Measurements from ENCODE around the gene ASPN. TPM values are rescaled to one million over a fixed set of nuclear protein-coding genes. Genes with fewer than 3 reads are reported as not detected.

Gene ASPN
- total and polyA plus RNA-seq, 9 of the 15 experiments (the other 6 are each of a cell fraction or from before 2014, with no cell fraction given): 0.03 to 0.07 TPM; not detected in 7

DNA sequence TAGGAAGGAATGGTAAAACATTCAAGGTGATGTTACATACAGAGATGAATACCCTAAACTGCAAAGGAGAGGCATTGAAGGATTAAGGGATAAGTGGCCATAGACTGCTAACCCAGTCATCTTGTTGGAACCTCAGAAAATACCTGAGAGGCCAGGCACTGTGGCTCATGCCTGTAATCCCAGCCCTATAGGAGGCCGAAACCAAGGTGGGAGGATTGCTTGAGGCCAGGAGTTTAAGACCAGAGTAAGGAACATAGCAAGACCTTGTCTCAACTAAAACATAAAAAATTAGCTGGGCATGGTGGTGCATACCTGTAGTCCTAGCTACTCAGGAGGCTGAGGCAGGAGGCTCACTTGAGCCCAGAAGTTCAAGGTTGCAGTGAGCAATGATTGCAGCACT lies 42.6 kb upstream of the ASPN start (continued):
- TF ChIP-seq SMC3 (conservative IDR thresholded peaks at IDR 0.05; ENCODE audit: insufficient read depth, low read depth, low read length) (no peak), ZSCAN32 (CRISPR knock-in tag; IDR thresholded peaks at IDR 0.05) (no peak), PTBP1 (IDR thresholded peaks at IDR 0.05; ENCODE audit: low read depth, low read length) (no peak), ZNF77 (CRISPR knock-in tag; IDR thresholded peaks at IDR 0.05) (no peak), FOXA3 (CRISPR knock-in tag; conservative IDR thresholded peaks at IDR 0.05 in 1 of 2, IDR thresholded peaks at IDR 0.05 in 1 of 2) (no peak)
- TF ChIP-seq, protein P1, sequence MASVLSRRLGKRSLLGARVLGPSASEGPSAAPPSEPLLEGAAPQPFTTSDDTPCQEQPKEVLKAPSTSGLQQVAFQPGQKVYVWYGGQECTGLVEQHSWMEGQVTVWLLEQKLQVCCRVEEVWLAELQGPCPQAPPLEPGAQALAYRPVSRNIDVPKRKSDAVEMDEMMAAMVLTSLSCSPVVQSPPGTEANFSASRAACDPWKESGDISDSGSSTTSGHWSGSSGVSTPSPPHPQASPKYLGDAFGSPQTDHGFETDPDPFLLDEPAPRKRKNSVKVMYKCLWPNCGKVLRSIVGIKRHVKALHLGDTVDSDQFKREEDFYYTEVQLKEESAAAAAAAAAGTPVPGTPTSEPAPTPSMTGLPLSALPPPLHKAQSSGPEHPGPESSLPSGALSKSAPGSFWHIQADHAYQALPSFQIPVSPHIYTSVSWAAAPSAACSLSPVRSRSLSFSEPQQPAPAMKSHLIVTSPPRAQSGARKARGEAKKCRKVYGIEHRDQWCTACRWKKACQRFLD (CRISPR knock-in tag; IDR thresholded peaks at IDR 0.05): no peak
- TF ChIP-seq, protein P2, sequence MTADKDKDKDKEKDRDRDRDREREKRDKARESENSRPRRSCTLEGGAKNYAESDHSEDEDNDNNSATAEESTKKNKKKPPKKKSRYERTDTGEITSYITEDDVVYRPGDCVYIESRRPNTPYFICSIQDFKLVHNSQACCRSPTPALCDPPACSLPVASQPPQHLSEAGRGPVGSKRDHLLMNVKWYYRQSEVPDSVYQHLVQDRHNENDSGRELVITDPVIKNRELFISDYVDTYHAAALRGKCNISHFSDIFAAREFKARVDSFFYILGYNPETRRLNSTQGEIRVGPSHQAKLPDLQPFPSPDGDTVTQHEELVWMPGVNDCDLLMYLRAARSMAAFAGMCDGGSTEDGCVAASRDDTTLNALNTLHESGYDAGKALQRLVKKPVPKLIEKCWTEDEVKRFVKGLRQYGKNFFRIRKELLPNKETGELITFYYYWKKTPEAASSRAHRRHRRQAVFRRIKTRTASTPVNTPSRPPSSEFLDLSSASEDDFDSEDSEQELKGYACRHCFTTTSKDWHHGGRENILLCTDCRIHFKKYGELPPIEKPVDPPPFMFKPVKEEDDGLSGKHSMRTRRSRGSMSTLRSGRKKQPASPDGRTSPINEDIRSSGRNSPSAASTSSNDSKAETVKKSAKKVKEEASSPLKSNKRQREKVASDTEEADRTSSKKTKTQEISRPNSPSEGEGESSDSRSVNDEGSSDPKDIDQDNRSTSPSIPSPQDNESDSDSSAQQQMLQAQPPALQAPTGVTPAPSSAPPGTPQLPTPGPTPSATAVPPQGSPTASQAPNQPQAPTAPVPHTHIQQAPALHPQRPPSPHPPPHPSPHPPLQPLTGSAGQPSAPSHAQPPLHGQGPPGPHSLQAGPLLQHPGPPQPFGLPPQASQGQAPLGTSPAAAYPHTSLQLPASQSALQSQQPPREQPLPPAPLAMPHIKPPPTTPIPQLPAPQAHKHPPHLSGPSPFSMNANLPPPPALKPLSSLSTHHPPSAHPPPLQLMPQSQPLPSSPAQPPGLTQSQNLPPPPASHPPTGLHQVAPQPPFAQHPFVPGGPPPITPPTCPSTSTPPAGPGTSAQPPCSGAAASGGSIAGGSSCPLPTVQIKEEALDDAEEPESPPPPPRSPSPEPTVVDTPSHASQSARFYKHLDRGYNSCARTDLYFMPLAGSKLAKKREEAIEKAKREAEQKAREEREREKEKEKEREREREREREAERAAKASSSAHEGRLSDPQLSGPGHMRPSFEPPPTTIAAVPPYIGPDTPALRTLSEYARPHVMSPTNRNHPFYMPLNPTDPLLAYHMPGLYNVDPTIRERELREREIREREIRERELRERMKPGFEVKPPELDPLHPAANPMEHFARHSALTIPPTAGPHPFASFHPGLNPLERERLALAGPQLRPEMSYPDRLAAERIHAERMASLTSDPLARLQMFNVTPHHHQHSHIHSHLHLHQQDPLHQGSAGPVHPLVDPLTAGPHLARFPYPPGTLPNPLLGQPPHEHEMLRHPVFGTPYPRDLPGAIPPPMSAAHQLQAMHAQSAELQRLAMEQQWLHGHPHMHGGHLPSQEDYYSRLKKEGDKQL (CRISPR knock-in tag; IDR thresholded peaks at IDR 0.05; ENCODE audit: borderline replicate concordance): no peak
- TF ChIP-seq, protein P3, sequence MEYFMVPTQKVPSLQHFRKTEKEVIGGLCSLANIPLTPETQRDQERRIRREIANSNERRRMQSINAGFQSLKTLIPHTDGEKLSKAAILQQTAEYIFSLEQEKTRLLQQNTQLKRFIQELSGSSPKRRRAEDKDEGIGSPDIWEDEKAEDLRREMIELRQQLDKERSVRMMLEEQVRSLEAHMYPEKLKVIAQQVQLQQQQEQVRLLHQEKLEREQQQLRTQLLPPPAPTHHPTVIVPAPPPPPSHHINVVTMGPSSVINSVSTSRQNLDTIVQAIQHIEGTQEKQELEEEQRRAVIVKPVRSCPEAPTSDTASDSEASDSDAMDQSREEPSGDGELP (CRISPR knock-in tag; IDR thresholded peaks at IDR 0.05; ENCODE audit: borderline replicate concordance): no peak

All from K562 (cell line).